Adrenal gland (tissue), 5 donors: ENCODE data around the gene TBC1D10A.

ENCODE experiments used
- CTCF ChIP-seq, 6 experiments: fragments of 450-650 bp in 4 of 6; fragments of 200-600 bp in 2 of 6; sonication (generic) in 1 of 6; IDR thresholded peaks; 1 replicate in 5 of 6; 2 replicates in 1 of 6; pipeline versions ENCODE4 v1.5.1 to v1.8.0; 2016 to 2021; ENCODE audit warnings: antibody characterized with exemption in 6 of 6, mild to moderate bottlenecking in 2 of 6, moderate library complexity in 1 of 6
- POLR2A ChIP-seq, 2 donors: fragments of 450-650 bp; IDR thresholded peaks; one replicate each; pipeline ENCODE4 v1.6.1; 2017; ENCODE audit warnings: antibody characterized with exemption in 2 of 2, mild to moderate bottlenecking in 2 of 2, moderate library complexity in 1 of 2
- donor health status: DM: no; HTN: no; CAD: no.

- TF ChIP-seq CTCF (IDR thresholded peaks at IDR 0.05) (no peak), POLR2A (IDR thresholded peaks at IDR 0.05) (no peak)
Observed at GRCh38 chr22:30280505-30280904, 46.2 kb downstream of the TBC1D10A start.
